Uterus (tissue), 4 donors: ENCODE measurements around the gene TOMM5. TPM values are rescaled to one million over a fixed set of nuclear protein-coding genes. Genes with fewer than 3 reads are reported as not detected.

Experiments used
- DNase-seq, 2 donors: peaks; one replicate each; pipeline ENCODE4 v3.0.0-alpha.2; 2019 to 2020
- H3K27ac ChIP-seq, 2 donors: fragments of 200-600 bp; sonication (generic); 1 replicate in 1 of 2; 2 replicates in 1 of 2; pipeline ENCODE4 v1.5.1; 2016 to 2018
- H3K27me3 ChIP-seq, 2 donors: fragments of 200-600 bp; sonication (generic); one replicate each; pipeline ENCODE4 v1.5.1; 2018 to 2019; ENCODE audit warnings: control low read depth in 1 of 2
- H3K36me3 ChIP-seq, 2 donors: fragments of 200-600 bp; sonication (generic); one replicate each; pipeline ENCODE4 v1.5.1; 2019; ENCODE audit warnings: control low read depth in 1 of 2
- H3K4me1 ChIP-seq, 2 donors: fragments of 200-600 bp; sonication (generic); one replicate each; pipeline ENCODE4 v1.5.1; 2018 to 2019; ENCODE audit warnings: control low read depth in 1 of 2
- H3K4me3 ChIP-seq, 2 donors: fragments of 200-600 bp; sonication (generic); 1 replicate in 1 of 2; 2 replicates in 1 of 2; pipeline ENCODE4 v1.5.1; 2018 to 2019; ENCODE audit warnings: mild to moderate bottlenecking in 1 of 2
- H3K9me3 ChIP-seq, 2 donors: fragments of 200-600 bp; sonication (generic); one replicate each; pipeline ENCODE4 v1.5.1; 2019; ENCODE audit warnings: control low read depth in 1 of 2
- CTCF ChIP-seq, 4 experiments: fragments of 200-600 bp in 2 of 4; fragments of 450-650 bp in 2 of 4; sonication (generic) in 2 of 4; IDR thresholded peaks; one replicate each; pipeline ENCODE4 v1.5.1; 2016 to 2019; ENCODE audit warnings: antibody characterized with exemption in 4 of 4, mild to moderate bottlenecking in 2 of 4, moderate library complexity in 1 of 4
- POLR2A ChIP-seq, 2 donors: fragments of 450-650 bp; IDR thresholded peaks; one replicate each; pipeline ENCODE4 v1.6.1; 2016; ENCODE audit warnings: antibody characterized with exemption in 2 of 2, mild to moderate bottlenecking in 1 of 2, moderate library complexity in 1 of 2
- intact Hi-C: fragments of 100-400 bp; cut with DNase I; formaldehyde crosslinking; loops from one replicate; pipeline ENCODE4 v1.15.1; 2023; ENCODE audit warnings: low total_unique reads
- total RNA-seq, 4 donors: library from RNA; depleted of rRNA in 3 of 4; stranded (reverse); fragments of >200 nt in 3 of 4; gene quantifications; one replicate each; pipeline versions ENCODE4 v1.1.0 to v1.2.4, GENCODE V29; 2014 to 2023
- donor health status: DM: yes; HTN: yes; CAD: no.

The TOMM5 gene
- total RNA-seq, 4 donors from 2014 or later, result 58.1 to 136 (median 94.7) TPM

GRCh38 chr9:37611961-37612360 lies 19.6 kb upstream of the TOMM5 start:
- intact Hi-C loops, result no loop called here
- H3K4me3 ChIP-seq, result no peak overlapping the region
- TF ChIP-seq CTCF (IDR thresholded peaks at IDR 0.05), result no peak
- no peak for TF ChIP-seq POLR2A (IDR thresholded peaks at IDR 0.05)

GRCh38 chr9:37611014-37611413 lies 18.6 kb upstream of the TOMM5 start:
- no peak for DNase-seq
- Histone ChIP-seq H3K9me3 (no peaks in the 10 kb centered on the region), H3K36me3 (no peaks in the 10 kb centered on the region), H3K27ac (no peak overlapping the region), H3K4me1 (no peaks in the 10 kb centered on the region), H3K4me3 (no peak overlapping the region), H3K27me3 (no peaks in the 10 kb centered on the region)
- TF ChIP-seq CTCF (IDR thresholded peaks at IDR 0.05) (no peak), POLR2A (IDR thresholded peaks at IDR 0.05) (no peak)
- intact Hi-C loops, result no loop called here

More at GRCh38 chr9:37611961-37612360, 19.6 kb upstream of the TOMM5 start:
- Histone ChIP-seq H3K27me3 (no peaks in the 10 kb centered on the region), H3K27ac (no peak overlapping the region), H3K9me3 (no peaks in the 10 kb centered on the region), H3K36me3 (no peaks in the 10 kb centered on the region), H3K4me1 (no peaks in the 10 kb centered on the region)
- DNase-seq, result no peak

- intact Hi-C loops, result no loop called here
- no peak for DNase-seq
- Histone ChIP-seq H3K27me3 (no peaks in the 10 kb centered on the region), H3K9me3 (no peaks in the 10 kb centered on the region), H3K4me1 (no peaks in the 10 kb centered on the region), H3K36me3 (no peaks in the 10 kb centered on the region), H3K27ac (no peak overlapping the region), H3K4me3 (no peak overlapping the region)
- TF ChIP-seq CTCF (IDR thresholded peaks at IDR 0.05) (no peak), POLR2A (IDR thresholded peaks at IDR 0.05) (no peak)
These were observed 17.5 kb upstream of the TOMM5 start for GRCh38 chr9:37609735-37610397.

- Histone ChIP-seq H3K9me3 (no peaks in the 10 kb centered on the region), H3K27me3 (no peaks in the 10 kb centered on the region), H3K4me3 (no peak overlapping the region), H3K4me1 (no peaks in the 10 kb centered on the region), H3K36me3 (no peaks in the 10 kb centered on the region), H3K27ac (no peak overlapping the region)
- intact Hi-C loops, result no loop called here
- TF ChIP-seq POLR2A (IDR thresholded peaks at IDR 0.05) (no peak), CTCF (IDR thresholded peaks at IDR 0.05) (no peak)
- DNase-seq, result no peak
These were observed 15.9 kb upstream of the TOMM5 start for GRCh38 chr9:37608250-37608649.

- H3K4me1 ChIP-seq, result no peaks in the 10 kb centered on the region
- DNase-seq, result no peak
- no peak overlapping the region for H3K4me3 ChIP-seq
- H3K27ac ChIP-seq, result no peak overlapping the region
- no peaks in the 10 kb centered on the region for H3K36me3 ChIP-seq
- no peaks in the 10 kb centered on the region for H3K9me3 ChIP-seq
- intact Hi-C loops, result no loop called here
- no peaks in the 10 kb centered on the region for H3K27me3 ChIP-seq
- TF ChIP-seq CTCF (IDR thresholded peaks at IDR 0.05) (no peak), POLR2A (IDR thresholded peaks at IDR 0.05) (no peak)
These were observed 11.9 kb upstream of the TOMM5 start for GRCh38 chr9:37604296-37604695.
